SK-N-MC (cell line): ENCODE measurements around the gene SLC9A3.
A peak's percentile ranks its signal among the peaks of the same experiment; 100 is the strongest.

Experiments used
- DNase-seq: peaks from one replicate; pipeline ENCODE4 v3.0.0-alpha.2; 2011; ENCODE audit warnings: low read depth, low spot score
- H3K27ac ChIP-seq: fragments of 200-600 bp; sonication (generic); 2 replicates; pipeline ENCODE4 v1.5.1; 2016; ENCODE audit warnings: mixed run types
- H3K36me3 ChIP-seq: fragments of 200-600 bp; sonication (generic); 2 replicates; pipeline ENCODE4 v1.6.1; 2017; ENCODE audit warnings: antibody characterized with exemption, low read length, mixed read lengths; ENCODE audit not compliant: insufficient read depth
- H3K4me3 ChIP-seq: fragments of 200-600 bp; sonication (generic); 2 replicates; pipeline ENCODE4 v1.5.1; 2016
- H3K9ac ChIP-seq: fragments of 200-600 bp; sonication (generic); 2 replicates; pipeline ENCODE4 v1.8.0; 2017; ENCODE audit warnings: mixed run types, mixed read lengths; ENCODE audit not compliant: insufficient read length
- H3K9me3 ChIP-seq: fragments of 200-600 bp; sonication (generic); 2 replicates; pipeline ENCODE4 v1.6.1; 2017; ENCODE audit warnings: low read depth, mild to moderate bottlenecking, antibody characterized with exemption, low read length, moderate library complexity, mixed read lengths
- EZH2 ChIP-seq: fragments of 200-600 bp; sonication (generic); IDR thresholded peaks from one replicate; pipeline ENCODE4 v1.6.1; 2017; ENCODE audit warnings: antibody characterized with exemption
- FOXP2 ChIP-seq: optimal IDR thresholded peaks from 2 replicates; pipeline ENCODE3; 2011; ENCODE audit warnings: mild to moderate bottlenecking, moderate library complexity; ENCODE audit not compliant: insufficient read depth; ENCODE audit errors: extremely low read length, control extremely low read depth
- POLR2AphosphoS5 ChIP-seq: IDR thresholded peaks from 2 replicates; pipeline ENCODE4 v1.6.1; 2012; ENCODE audit warnings: mild to moderate bottlenecking, low read depth, low read length, borderline replicate concordance

Gene SLC9A3

GRCh38 chr5:446883-447263 lies 77.4 kb downstream of the SLC9A3 start:
- no peak overlapping the region for H3K27ac ChIP-seq
- no peak for DNase-seq
- H3K9me3 ChIP-seq: peaks cover 6% of the 10 kb centered on the region; the same call in 1 of the 2 replicates
- no peak overlapping the region for H3K9ac ChIP-seq
- no peak overlapping the region for H3K4me3 ChIP-seq
- peaks cover 56% of the 10 kb centered on the region for H3K36me3 ChIP-seq
- TF ChIP-seq POLR2AphosphoS5 (no peak), FOXP2 (no peak), EZH2 (no peak)

GRCh38 chr5:446066-446882 lies 78.0 kb downstream of the SLC9A3 start:
- TF ChIP-seq EZH2: no peak
- TF ChIP-seq POLR2AphosphoS5: no peak
- TF ChIP-seq FOXP2: no peak
- H3K9me3 ChIP-seq: peaks cover under 1% of the 10 kb centered on the region; the same call in 1 of the 2 replicates
- DNase-seq: no peak
- H3K9ac ChIP-seq: no peak overlapping the region
- H3K4me3 ChIP-seq: no peak overlapping the region
- H3K36me3 ChIP-seq: peaks cover 50% of the 10 kb centered on the region
- H3K27ac ChIP-seq: no peak overlapping the region

- H3K4me3 ChIP-seq: no peak overlapping the region
- no peak overlapping the region for H3K27ac ChIP-seq
- no peak overlapping the region for H3K9ac ChIP-seq
- no peak for TF ChIP-seq EZH2
- TF ChIP-seq POLR2AphosphoS5: no peak
- TF ChIP-seq FOXP2: no peak
- no peaks in the 10 kb centered on the region for H3K9me3 ChIP-seq
- no peak for DNase-seq
- peaks cover 44% of the 10 kb centered on the region for H3K36me3 ChIP-seq
These were observed 78.7 kb downstream of the SLC9A3 start for GRCh38 chr5:445591-445990.

- no peaks in the 10 kb centered on the region for H3K9me3 ChIP-seq
- TF ChIP-seq EZH2 (no peak), FOXP2 (no peak), POLR2AphosphoS5 (no peak)
- H3K4me3 ChIP-seq: peak overlapping the region; percentile 99
- H3K9ac ChIP-seq: peak overlapping the region; percentile 93
- no peak overlapping the region for H3K27ac ChIP-seq
- DNase-seq: no peak
- peaks cover 31% of the 10 kb centered on the region for H3K36me3 ChIP-seq
These were observed 80.0 kb downstream of the SLC9A3 start for GRCh38 chr5:444226-444625.

GRCh38 chr5:443239-444151 lies 80.8 kb downstream of the SLC9A3 start:
- H3K4me3 ChIP-seq: peak overlapping the region; percentile 99
- H3K27ac ChIP-seq: no peak overlapping the region
- no peak for DNase-seq
- H3K36me3 ChIP-seq: peaks cover 24% of the 10 kb centered on the region
- TF ChIP-seq FOXP2 (no peak), EZH2 (no peak), POLR2AphosphoS5 (no peak)
- peak overlapping the region; percentile 93 for H3K9ac ChIP-seq
- H3K9me3 ChIP-seq: no peaks in the 10 kb centered on the region

GRCh38 chr5:442335-443238 lies 81.7 kb downstream of the SLC9A3 start, which contains the start of gene EXOC3:
TSS of gene EXOC3 (plus strand) at chr5:443176. CDS start at chr5:446206, 3,030 bp downstream.
- Histone ChIP-seq H3K36me3 (peaks cover 15% of the 10 kb centered on the region), H3K9ac (peak within 1 kb of the TSS; percentile 93), H3K27ac (peak within 1 kb of the TSS; percentile 63; the same call in 1 of the 2 replicates), H3K9me3 (no peaks in the 10 kb centered on the region), H3K4me3 (peak within 1 kb of the TSS; percentile 99)
- TF ChIP-seq POLR2AphosphoS5: peak; percentile 90
- TF ChIP-seq FOXP2: no peak
- no peak for DNase-seq

- H3K36me3 ChIP-seq: peaks cover 8% of the 10 kb centered on the region
- no peak for DNase-seq
- TF ChIP-seq POLR2AphosphoS5 (no peak), EZH2 (no peak), FOXP2 (no peak)
- no peaks in the 10 kb centered on the region for H3K9me3 ChIP-seq
- peak overlapping the region; percentile 93 for H3K9ac ChIP-seq
- H3K27ac ChIP-seq: no peak overlapping the region
- peak overlapping the region; percentile 99 for H3K4me3 ChIP-seq
These were observed 82.3 kb downstream of the SLC9A3 start for GRCh38 chr5:441996-442334.
